Endothelial cell of hepatic sinusoid (primary cell): ENCODE results near the gene CREB1.
"Not testable (repeated sequence)": the region's sequence is repeated elsewhere in the genome, so short reads cannot be mapped to it uniquely, and the experiment has no call there.

Experiments
- in situ Hi-C: cut with HindIII; loops from 2 replicates; pipeline ENCODE4 v1.10.0; 2017; ENCODE audit warnings: low sequenced_read_pairs

Gene CREB1

GRCh38 chr2:207614824-207615223 is 85.1 kb downstream of the CREB1 start:
- in situ Hi-C loops = loop anchor here (5.0 kb wide), 1 partner anchor 97 kb away; the partner anchor contains the start of gene CCNYL1

GRCh38 chr2:207616185-207616584 is 86.4 kb downstream of the CREB1 start:
- in situ Hi-C loops = no loop called here

GRCh38 chr2:207617011-207617671 is 87.4 kb downstream of the CREB1 start:
- in situ Hi-C loops = no loop called here

- in situ Hi-C loops = no loop called here
Observed at GRCh38 chr2:207619764-207620203, 90.0 kb downstream of the CREB1 start.

GRCh38 chr2:207621501-207622039 is 91.8 kb downstream of the CREB1 start:
- in situ Hi-C loops = no loop called here

GRCh38 chr2:207624185-207625013 is 94.6 kb downstream of the CREB1 start:
- in situ Hi-C loops = no loop called here

- in situ Hi-C loops = no loop called here
Observed at GRCh38 chr2:207625014-207625907, 95.5 kb downstream of the CREB1 start, which contains the start of gene METTL21A. METTL21A (minus strand) TSS chr2:207625394; CDS start chr2:207624375, 1,019 bp downstream.

- in situ Hi-C loops = no loop called here
Observed at GRCh38 chr2:207629553-207629952, 99.8 kb downstream of the CREB1 start.

GRCh38 chr2:207630491-207630890 is 100.7 kb downstream of the CREB1 start:
- in situ Hi-C loops = no loop called here

GRCh38 chr2:207632575-207633493 is 103.1 kb downstream of the CREB1 start:
- in situ Hi-C loops = no loop called here

GRCh38 chr2:207633686-207634085 is 103.9 kb downstream of the CREB1 start:
- in situ Hi-C loops = no loop called here

GRCh38 chr2:207635468-207636200 is 105.9 kb downstream of the CREB1 start:
- in situ Hi-C loops = no loop called here

- in situ Hi-C loops = not testable (repeated sequence)
Observed at GRCh38 chr2:207639288-207639687, 109.5 kb downstream of the CREB1 start.

GRCh38 chr2:207640160-207640559 is 110.4 kb downstream of the CREB1 start:
- in situ Hi-C loops = no loop called here

GRCh38 chr2:207640661-207641060 is 110.9 kb downstream of the CREB1 start:
- in situ Hi-C loops = no loop called here

- in situ Hi-C loops = no loop called here
Observed at GRCh38 chr2:207643892-207644291, 114.1 kb downstream of the CREB1 start.

GRCh38 chr2:207646582-207646981 is 116.8 kb downstream of the CREB1 start:
- in situ Hi-C loops = not testable (repeated sequence)
